ENCODE data around the gene TOMM34. TPM values are rescaled to one million over a fixed set of nuclear protein-coding genes. Genes with fewer than 3 reads are reported as not detected.

Gene TOMM34
- total and polyA plus RNA-seq, 8 donors: 18.1 to 26.8 (median 24.0) TPM

GRCh38 chr20:44959638-44960102 lies 527 bp downstream of the TOMM34 start:
- peak; percentile 60 for ATAC-seq
- no peak for TF ChIP-seq CTCF (IDR thresholded peaks at IDR 0.05)

GRCh38 chr20:44959082-44959637 lies 1.0 kb downstream of the TOMM34 start:
- intact Hi-C loops (cut with DNase I): no loop called here
- H3K9me3 ChIP-seq: no peaks in the 10 kb centered on the region
- no peaks in the 10 kb centered on the region for H3K27me3 ChIP-seq
- peak in 1 of 4 donors; percentile 18 for DNase-seq
- peaks cover 0 to 28% of the 10 kb centered on the region in 2 donors for H3K36me3 ChIP-seq
- peak overlapping the region in 1 of 2 donors; percentile 81 for H3K27ac ChIP-seq
- peaks cover 9 to 26% of the 10 kb centered on the region in 2 donors for H3K4me1 ChIP-seq
- H3K4me3 ChIP-seq: peak overlapping the region; percentile 72 to 94
- TF ChIP-seq CTCF (IDR thresholded peaks at IDR 0.05): no peak
- no peak for ATAC-seq

More at GRCh38 chr20:44959638-44960102, 527 bp downstream of the TOMM34 start:
- Histone ChIP-seq H3K36me3 (peaks cover 0 to 23% of the 10 kb centered on the region in 2 donors), H3K9me3 (no peaks in the 10 kb centered on the region), H3K27me3 (no peaks in the 10 kb centered on the region), H3K27ac (peak overlapping the region; percentile 79 to 81), H3K4me3 (peak overlapping the region; percentile 72 to 94), H3K4me1 (peaks cover 9 to 26% of the 10 kb centered on the region in 2 donors)
- peak in 1 of 4 donors; percentile 33 for DNase-seq
- intact Hi-C loops (cut with DNase I): no loop called here

GRCh38 chr20:44958276-44958675 lies 1.9 kb downstream of the TOMM34 start:
- DNase-seq: no peak
- H3K4me3 ChIP-seq: no peak overlapping the region

GRCh38 chr20:44956410-44956809 lies 3.8 kb downstream of the TOMM34 start:
- TF ChIP-seq CTCF (IDR thresholded peaks at IDR 0.05): no peak
- Histone ChIP-seq H3K27me3 (no peaks in the 10 kb centered on the region), H3K36me3 (peaks cover 0 to 56% of the 10 kb centered on the region in 2 donors), H3K9me3 (no peaks in the 10 kb centered on the region), H3K4me1 (peaks cover 9 to 26% of the 10 kb centered on the region in 2 donors), H3K27ac (no peak overlapping the region), H3K4me3 (no peak overlapping the region)
- ATAC-seq: no peak
- no peak for DNase-seq
- intact Hi-C loops (cut with DNase I): no loop called here

More at GRCh38 chr20:44958276-44958675, 1.9 kb downstream of the TOMM34 start:
- no peak for ATAC-seq
- no peak for TF ChIP-seq CTCF (IDR thresholded peaks at IDR 0.05)
- intact Hi-C loops (cut with DNase I): no loop called here
- H3K4me1 ChIP-seq: peaks cover 9 to 26% of the 10 kb centered on the region in 2 donors
- H3K27ac ChIP-seq: no peak overlapping the region
- no peaks in the 10 kb centered on the region for H3K9me3 ChIP-seq
- no peaks in the 10 kb centered on the region for H3K27me3 ChIP-seq
- H3K36me3 ChIP-seq: peaks cover 0 to 37% of the 10 kb centered on the region in 2 donors

- Histone ChIP-seq H3K36me3 (peaks cover 0 to 67% of the 10 kb centered on the region in 2 donors), H3K27ac (no peak overlapping the region), H3K4me1 (peaks cover 9 to 17% of the 10 kb centered on the region in 2 donors), H3K4me3 (no peak overlapping the region), H3K27me3 (no peaks in the 10 kb centered on the region), H3K9me3 (no peaks in the 10 kb centered on the region)
- intact Hi-C loops (cut with DNase I): no loop called here
- DNase-seq (no peak), ATAC-seq (no peak)
- TF ChIP-seq CTCF (IDR thresholded peaks at IDR 0.05): no peak
Observed at GRCh38 chr20:44955270-44955669, 4.9 kb downstream of the TOMM34 start.
